B cell (primary cell): Measurements from ENCODE around the gene DCAF15. TPM values are rescaled to one million over a fixed set of nuclear protein-coding genes. Genes with fewer than 3 reads are reported as not detected.

ENCODE experiments used
- ATAC-seq: fragments of 200-7000 bp; cut with Tn5 transposase; one replicate; pipeline ENCODE4 v1.10.0; 2021; ENCODE audit warnings: low read depth, mild to moderate bottlenecking, moderate number of reproducible peaks, moderate library complexity
- CTCF ChIA-PET: fragments of 350-600 bp; sonication (Branson Sonifier 250); formaldehyde crosslinking; loops from one replicate; lab custom pipeline; 2021; ENCODE audit warnings: antibody characterized with exemption, inconsistent platforms; lab: Charles Lee
- POLR2A ChIA-PET: fragments of 350-600 bp; sonication (Branson Sonifier 250); formaldehyde crosslinking; loops from one replicate; lab custom pipeline; 2021; ENCODE audit warnings: antibody characterized with exemption; lab: Charles Lee
- DNase-seq: peaks from one replicate; pipeline ENCODE4 v3.0.0; 2013
- H2AFZ ChIP-seq: 2 replicates; pipeline ENCODE4 v1.6.1; 2012; ENCODE audit warnings: mild to moderate bottlenecking, low read depth, low read length; ENCODE audit not compliant: insufficient read depth, poor library complexity, severe bottlenecking
- H3K27ac ChIP-seq, 2 donors: 1 replicate in 1 of 2; 2 replicates in 1 of 2; pipeline ENCODE4 v1.5.1; 2012 to 2013; ENCODE audit warnings: low read length in 2 of 2, mild to moderate bottlenecking in 2 of 2, moderate library complexity in 1 of 2
- H3K27me3 ChIP-seq, 4 experiments: fragments of 200-600 bp in 1 of 4; sonication (generic) in 1 of 4; replicated peaks in 1 of 4; 1 replicate in 2 of 4; 2 replicates in 2 of 4; pipeline versions ENCODE4 v1.6.1 to v1.7.0; 2013 to 2016; ENCODE audit warnings: low read length in 3 of 4, mild to moderate bottlenecking in 2 of 4, mixed read lengths in 1 of 4, moderate library complexity in 1 of 4; ENCODE audit not compliant: insufficient read depth in 4 of 4, control insufficient read depth in 3 of 4; ENCODE audit errors: control extremely low read depth in 1 of 4
- H3K36me3 ChIP-seq, 2 experiments: replicated peaks in 1 of 2; 1 replicate in 1 of 2; 2 replicates in 1 of 2; pipeline versions ENCODE4 v1.6.1 to v1.7.1; 2013; ENCODE audit warnings: low read length in 1 of 2; ENCODE audit not compliant: insufficient read depth in 2 of 2, control insufficient read depth in 1 of 2; ENCODE audit errors: control extremely low read depth in 1 of 2, extremely low read depth in 1 of 2
- H3K4me1 ChIP-seq, 2 donors: fragments of 200-600 bp in 1 of 2; sonication (generic) in 1 of 2; 1 replicate in 1 of 2; 2 replicates in 1 of 2; pipeline versions ENCODE4 v1.5.1 to v1.6.1; 2013 to 2017; ENCODE audit warnings: low read length in 2 of 2; ENCODE audit not compliant: control insufficient read depth in 2 of 2, insufficient read depth in 2 of 2
- H3K4me2 ChIP-seq: replicated peaks from 2 replicates; pipeline ENCODE3; 2012; ENCODE audit warnings: mild to moderate bottlenecking, low read depth, low read length; ENCODE audit not compliant: poor library complexity, severe bottlenecking
- H3K4me3 ChIP-seq, 5 experiments: fragments of 200-600 bp in 1 of 5; sonication (generic) in 1 of 5; 1 replicate in 3 of 5; 2 replicates in 2 of 5; pipeline versions ENCODE4 v1.5.1 to v1.7.0; 2011 to 2016; ENCODE audit warnings: low read length in 4 of 5, mild to moderate bottlenecking in 4 of 5, low read depth in 2 of 5, control low read depth in 1 of 5, moderate library complexity in 1 of 5; ENCODE audit not compliant: insufficient read depth in 1 of 5; ENCODE audit errors: control extremely low read depth in 1 of 5, extremely low read depth in 1 of 5
- H3K79me2 ChIP-seq: fragments of 200-600 bp; sonication (generic); one replicate; pipeline ENCODE4 v1.6.0; 2016; ENCODE audit warnings: low read length; ENCODE audit not compliant: control insufficient read depth, insufficient read depth
- H3K9ac ChIP-seq: fragments of 200-600 bp; sonication (generic); 2 replicates; pipeline ENCODE4 v1.6.1; 2017; ENCODE audit warnings: mild to moderate bottlenecking, low read length, moderate library complexity
- H3K9me3 ChIP-seq, 3 donors: one replicate each; pipeline versions ENCODE4 v1.6.1 to v1.7.1; 2013; ENCODE audit warnings: low read length in 2 of 3; ENCODE audit not compliant: control insufficient read depth in 2 of 3, insufficient read depth in 1 of 3; ENCODE audit errors: control extremely low read depth in 1 of 3
- H4K20me1 ChIP-seq: 2 replicates; pipeline ENCODE4 v1.6.0; 2012; ENCODE audit warnings: mild to moderate bottlenecking, low read length; ENCODE audit not compliant: insufficient read depth, control insufficient read depth, poor library complexity, severe bottlenecking
- H3K27ac Mint-ChIP-seq: one replicate; pipeline ENCODE4 v1.8.0; 2021; ENCODE audit warnings: mixed read lengths
- H3K27me3 Mint-ChIP-seq: one replicate; pipeline ENCODE4 v1.8.0; 2021; ENCODE audit warnings: mixed read lengths
- H3K4me1 Mint-ChIP-seq: one replicate; pipeline ENCODE4 v1.8.0; 2021; ENCODE audit warnings: mixed read lengths
- H3K4me3 Mint-ChIP-seq: one replicate; pipeline ENCODE4 v1.8.0; 2021; ENCODE audit warnings: mixed read lengths
- H3K9me3 Mint-ChIP-seq: one replicate; pipeline ENCODE4 v1.8.0; 2022; ENCODE audit warnings: mixed read lengths; ENCODE audit not compliant: insufficient read depth
- CTCF ChIP-seq: fragments of 200-600 bp; IDR thresholded peaks from one replicate; pipeline ENCODE4 v1.8.0; 2022; ENCODE audit warnings: antibody characterized with exemption, mild to moderate bottlenecking
- EZH2 ChIP-seq: IDR thresholded peaks from 2 replicates; pipeline ENCODE4 v1.6.1; 2012; ENCODE audit warnings: borderline replicate concordance, low read depth, mild to moderate bottlenecking, moderate library complexity, low read length; ENCODE audit not compliant: insufficient read depth, poor library complexity, severe bottlenecking
- WGBS: methylation state at CpG from one replicate; pipeline ENCODE4 v1.1.5; 2013; ENCODE audit warnings: missing lambda C conversion rate; ENCODE audit not compliant: insufficient coverage; 5-methylcytosine and 5-hydroxymethylcytosine counted together
- intact Hi-C: fragments of 100-400 bp; cut with micrococcal nuclease; formaldehyde crosslinking; loops from one replicate; pipeline ENCODE4 v1.10.0; 2022
- polyA plus RNA-seq: library from polyadenylated mRNA; depleted of rRNA; stranded (reverse); fragments of >200 nt; gene quantifications from 2 replicates; pipeline ENCODE4 v1.2.3, GENCODE V29; 2012
- total RNA-seq, 2 donors: library from RNA; stranded (reverse); fragments of 120-200 nt in 1 of 2; gene quantifications; 1 replicate in 1 of 2; 2 replicates in 1 of 2; pipeline versions ENCODE4 v1.2.3 to v1.2.4, GENCODE V29; 2013 to 2022

DCAF15 gene
- total and polyA plus RNA-seq, 2 donors (not counting 1 experiment from before 2014, with no cell fraction given), result 116 to 157 TPM

- TF ChIP-seq EZH2 (no peak), CTCF (no peak)
- Histone ChIP-seq H3K27me3 (no peaks in the 10 kb centered on the region), H3K27ac (no peak overlapping the region), H3K4me1 (peaks cover 11 to 12% of the 10 kb centered on the region in 2 donors), H3K9ac (no peak overlapping the region), H3K4me2 (no peak overlapping the region), H2AFZ (no peak overlapping the region), H3K4me3 (no peak overlapping the region), H3K9me3 (peaks cover 0 to 6% (median 4%) of the 10 kb centered on the region in 3 donors), H4K20me1 (peaks cover 21% of the 10 kb centered on the region), H3K36me3 (peaks cover 0 to 53% of the 10 kb centered on the region in 2 experiments), H3K79me2 (peaks cover 98% of the 10 kb centered on the region)
- intact Hi-C loops, result no loop called here
- Mint-ChIP-seq H3K27ac (no peak overlapping the region), H3K27me3 (no peaks in the 10 kb centered on the region), H3K4me1 (peaks cover 16% of the 10 kb centered on the region), H3K9me3 (no peaks in the 10 kb centered on the region), H3K4me3 (no peak overlapping the region)
- ATAC-seq, result no peak
- ChIA-PET POLR2A (no interaction called here), CTCF (no interaction called here)
- DNase-seq, result no peak
- WGBS, result 97% methylated on average over 8 of the region's 14 CpGs
Observed at GRCh38 chr19:13995878-13996765, 43.8 kb downstream of the DCAF15 start.
